K562 (cell line): ENCODE data around the gene CRABP2. TPM values are rescaled to one million over a fixed set of nuclear protein-coding genes. Genes with fewer than 3 reads are reported as not detected.

ENCODE experiments used
- BCOR ChIP-seq: fragments of 450-650 bp; IDR thresholded peaks from 2 replicates; pipeline ENCODE4 v1.6.1; 2016
- CBX2 ChIP-seq: fragments of 200-600 bp; sonication (generic); IDR thresholded peaks from one replicate; pipeline ENCODE4 v1.6.1; 2012; ENCODE audit warnings: mild to moderate bottlenecking, low read length, inconsistent platforms; ENCODE audit not compliant: insufficient read depth, poor library complexity, severe bottlenecking
- CBX5 ChIP-seq: IDR thresholded peaks from 2 replicates; pipeline ENCODE4 v1.6.1; 2014; ENCODE audit warnings: low read depth, borderline replicate concordance
- CREB1 ChIP-seq, 2 experiments: sonication (generic) in 1 of 2; formaldehyde crosslinking in 1 of 2; IDR thresholded peaks; 2 replicates each; pipeline versions ENCODE4 v1.6.1 to v1.8.0; 2012 to 2022; ENCODE audit warnings: inconsistent platforms in 1 of 2, mild to moderate bottlenecking in 1 of 2, missing genetic modification reagents in 1 of 2, moderate library complexity in 1 of 2
- HDAC1 ChIP-seq, 2 experiments: fragments of 450-650 bp; IDR thresholded peaks; 2 replicates each; pipeline ENCODE4 v1.6.1; 2016 to 2017; ENCODE audit warnings: inconsistent platforms in 1 of 2, mild to moderate bottlenecking in 1 of 2, moderate library complexity in 1 of 2
- MTA3 ChIP-seq: fragments of 450-650 bp; formaldehyde crosslinking; IDR thresholded peaks from 2 replicates; pipeline ENCODE4 v1.6.1; 2017; ENCODE audit warnings: mild to moderate bottlenecking, borderline replicate concordance
- MXD1 ChIP-seq: fragments of 250-450 bp; sonication (Bioruptor Pico); IDR thresholded peaks from 2 replicates; pipeline ENCODE4 v1.8.0; 2021; ENCODE audit warnings: borderline replicate concordance, mild to moderate bottlenecking, moderate library complexity; ENCODE audit not compliant: poor library complexity, severe bottlenecking
- NFXL1 ChIP-seq: fragments of 450-650 bp; formaldehyde crosslinking; IDR thresholded peaks from 2 replicates; pipeline ENCODE4 v1.4.0; 2021; ENCODE audit warnings: mild to moderate bottlenecking
- NR2F6 ChIP-seq: fragments of 450-650 bp; formaldehyde crosslinking; IDR thresholded peaks from 2 replicates; pipeline ENCODE4 v1.4.0; 2020; ENCODE audit warnings: mild to moderate bottlenecking
- PCBP2 ChIP-seq: fragments of 200-400 bp; formaldehyde crosslinking; IDR thresholded peaks from 2 replicates; pipeline ENCODE4 v1.6.1; 2018; ENCODE audit warnings: low read length, low read depth, mild to moderate bottlenecking, moderate library complexity; ENCODE audit not compliant: poor library complexity, severe bottlenecking
- POLR2AphosphoS5 ChIP-seq: IDR thresholded peaks from 2 replicates; pipeline ENCODE4 v1.6.1; 2011; ENCODE audit warnings: mild to moderate bottlenecking, low read depth, low read length, moderate library complexity; ENCODE audit not compliant: control insufficient read depth, insufficient read depth
- POLR3G ChIP-seq: IDR thresholded peaks from 2 replicates; pipeline ENCODE4 v1.6.1; 2011; ENCODE audit not compliant: insufficient read length, insufficient replicate concordance; ENCODE audit errors: extremely low read depth
- PYGO2 ChIP-seq: fragments of 450-650 bp; IDR thresholded peaks from 2 replicates; pipeline ENCODE4 v1.6.1; 2016; ENCODE audit warnings: mild to moderate bottlenecking, missing genetic modification characterization, moderate library complexity, missing compliant biosample characterization
- RCOR1 ChIP-seq, 2 experiments: IDR thresholded peaks; 2 replicates each; pipeline ENCODE4 v1.6.1; 2012; ENCODE audit warnings: low read depth in 2 of 2, low read length in 2 of 2, borderline replicate concordance in 1 of 2, improper control_type of control experiment in 1 of 2
- SIX5 ChIP-seq, 2 experiments: IDR thresholded peaks; 2 replicates each; pipeline ENCODE4 v1.6.1; 2011; ENCODE audit warnings: low read length in 2 of 2, borderline replicate concordance in 1 of 2, low read depth in 1 of 2, mild to moderate bottlenecking in 1 of 2, moderate library complexity in 1 of 2; ENCODE audit not compliant: insufficient read depth in 1 of 2
- SNIP1 ChIP-seq: fragments of 450-650 bp; IDR thresholded peaks from 2 replicates; pipeline ENCODE4 v1.7.1; 2017; ENCODE audit warnings: low read depth, mild to moderate bottlenecking
- SRSF1 ChIP-seq: fragments of 200-400 bp; formaldehyde crosslinking; IDR thresholded peaks from 2 replicates; pipeline ENCODE4 v1.6.1; 2017; ENCODE audit warnings: mild to moderate bottlenecking, low read depth, low read length, moderate library complexity
- STAT6 ChIP-seq: sonication (generic); formaldehyde crosslinking; IDR thresholded peaks from 2 replicates; pipeline ENCODE4 v1.8.1; 2023; ENCODE audit warnings: mild to moderate bottlenecking, missing genetic modification reagents
- TSHZ1 ChIP-seq: fragments of 250-450 bp; sonication (Bioruptor Pico); IDR thresholded peaks from 2 replicates; pipeline ENCODE4 v1.4.0; 2020; ENCODE audit warnings: mild to moderate bottlenecking, moderate library complexity
- ZFP36 ChIP-seq: fragments of 150-350 bp; IDR thresholded peaks from 2 replicates; pipeline ENCODE4 v1.6.1; 2018; ENCODE audit warnings: low read length, low read depth; ENCODE audit not compliant: partially characterized antibody
- polyA plus RNA-seq, 8 experiments: library from polyadenylated mRNA; depleted of rRNA in 4 of 8; stranded (reverse) in 5 of 8; unstranded in 3 of 8; fragments of >200 nt; fragmentation: Nextera tagmentation in 2 of 8; fragmentation: Illumina TruSeq in 1 of 8; extraction: Ambion mirVana in 2 of 8; extraction: Trizol in 1 of 8; gene quantifications; 2 replicates each; pipeline versions ENCODE4 v1.2.1 to v1.2.3, GENCODE V29; 2011 to 2014; ENCODE audit warnings: inconsistent platforms in 1 of 8, missing spikeins in 1 of 8
- total RNA-seq, 7 experiments: library from RNA; depleted of rRNA in 6 of 7; stranded (reverse); fragments of >200 nt in 6 of 7; fragmentation: Illumina TruSeq in 2 of 7; extraction: Trizol in 2 of 7; gene quantifications; 2 replicates each; pipeline versions ENCODE4 v1.2.1 to v1.2.3, GENCODE V29; 2011 to 2021; ENCODE audit warnings: low replicate concordance in 1 of 7

CRABP2 gene
- total and polyA plus RNA-seq, 9 of the 15 experiments (the other 6 are each of a cell fraction or from before 2014, with no cell fraction given), result 0.30 to 2.5 (median 0.82) TPM

GRCh38 chr1:156676820-156677615 is 28.4 kb downstream of the CRABP2 start, which contains the start of gene NES (continued):
- TF ChIP-seq STAT6 (CRISPR knock-in tag), result no peak
- TF ChIP-seq SRSF1, result no peak
- 0 out of 2 replicates have a peak, but pooled peaks have one; percentile 25 for TF ChIP-seq BCOR
- peak; percentile 96 for TF ChIP-seq ZFP36
- no peak for TF ChIP-seq PYGO2 (tag)
- TF ChIP-seq CBX5, result no peak
- TF ChIP-seq TSHZ1 (CRISPR knock-in tag), result no peak
- no peak for TF ChIP-seq SNIP1
- no peak for TF ChIP-seq POLR3G
- TF ChIP-seq MXD1 (CRISPR knock-in tag), result no peak
- no peak for TF ChIP-seq NFXL1 (CRISPR knock-in tag)
- TF ChIP-seq MTA3, result no peak; the same call in 1 of the 2 replicates
- no peak for TF ChIP-seq NR2F6 (CRISPR knock-in tag)
- no peak for TF ChIP-seq PCBP2
- no peak for TF ChIP-seq CBX2
- TF ChIP-seq HDAC1 (IDR thresholded peaks at IDR 0.05), result peak in 1 of 2 experiments; percentile 40; a peak in 2 of 4 replicates
- no peak for TF ChIP-seq SIX5 (IDR thresholded peaks at IDR 0.05; ENCODE audit: borderline replicate concordance in 1 of 2, insufficient read depth in 1 of 2, low read depth in 1 of 2, low read length in 2 of 2)
- no peak for TF ChIP-seq CREB1 (IDR thresholded peaks at IDR 0.05)
- TF ChIP-seq CREB1 (CRISPR knock-in tag; IDR thresholded peaks at IDR 0.05), result no peak
- no peak for TF ChIP-seq POLR2AphosphoS5
- TF ChIP-seq RCOR1 (IDR thresholded peaks at IDR 0.05; ENCODE audit: borderline replicate concordance in 1 of 2, low read depth in 2 of 2, low read length in 2 of 2), result peak in 1 of 2 experiments; percentile 3; a peak in 1 of 4 replicates
